HCT116 (cell line): ENCODE data around the gene NLE1. TPM values are rescaled to one million over a fixed set of nuclear protein-coding genes. Genes with fewer than 3 reads are reported as not detected.

Experiments
- ATAC-seq: fragments of 200-7000 bp; cut with Tn5 transposase; 2 replicates; pipeline ENCODE4 v1.9.1; 2020; ENCODE audit warnings: mild to moderate bottlenecking, moderate library complexity
- BruUV-seq: library from RNA; stranded (reverse); fragments of 400-500 nt; replicated peaks from 2 replicates; lab custom pipeline; 2021; lab: Mats Ljungman, UMichigan
- CTCF ChIA-PET: fragments of 300-600 bp; sonication (Branson Sonifier 250); formaldehyde crosslinking; loops from one replicate; lab custom pipeline; 2021; ENCODE audit warnings: antibody characterized with exemption; lab: Charles Lee
- POLR2A ChIA-PET: fragments of 300-600, 350-600 bp; sonication (Branson Sonifier 250); formaldehyde crosslinking; loops from one replicate; lab custom pipeline; 2021; ENCODE audit warnings: antibody characterized with exemption; lab: Charles Lee
- RAD21 ChIA-PET, 2 experiments: fragments of 300-600 bp; sonication (Branson Sonifier 250); formaldehyde crosslinking; loops; one replicate each; lab custom pipeline; 2023; ENCODE audit warnings: low total read pairs in 2 of 2; ENCODE audit not compliant: uncharacterized antibody in 2 of 2, unreplicated experiment in 2 of 2, low non-redundant PET in 1 of 2; lab: Charles Lee
- DNase-seq: peaks from one replicate; pipeline ENCODE4 v3.0.0-alpha.2; 2010; ENCODE audit warnings: low read depth, low spot score
- H2AFZ ChIP-seq: fragments of 200-600 bp; shearing (Covaris generic), sonication (generic); 2 replicates; pipeline ENCODE4 v1.6.1; 2017; ENCODE audit warnings: low read depth, mixed run types, mixed read lengths, antibody characterized with exemption, low read length; ENCODE audit not compliant: poor library complexity, severe bottlenecking
- H3K27ac ChIP-seq: 2 replicates; pipeline ENCODE4 v1.5.1; 2012; ENCODE audit warnings: low read depth, low read length
- H3K27me3 ChIP-seq: fragments of 200-600 bp; sonication (generic); 2 replicates; pipeline ENCODE4 v1.6.1; 2016; ENCODE audit warnings: mixed run types, low read length, mixed read lengths; ENCODE audit not compliant: insufficient read depth
- H3K36me3 ChIP-seq, 2 experiments: fragments of 200-500 bp in 1 of 2; fragments of 200-600 bp in 1 of 2; sonication (Bioruptor generic) in 1 of 2; sonication (generic) in 1 of 2; 2 replicates each; pipeline versions ENCODE4 v1.5.1 to v1.6.1; 2014 to 2016; ENCODE audit warnings: low read length in 2 of 2, inconsistent platforms in 1 of 2, mixed read lengths in 1 of 2, mixed run types in 1 of 2; ENCODE audit not compliant: insufficient read depth in 2 of 2, control insufficient read depth in 1 of 2
- H3K4me1 ChIP-seq, 2 experiments: fragments of 200-600 bp in 1 of 2; sonication (generic) in 1 of 2; 2 replicates each; pipeline versions ENCODE4 v1.5.1 to v1.6.1; 2012 to 2017; ENCODE audit warnings: low read length in 2 of 2, inconsistent platforms in 1 of 2, mild to moderate bottlenecking in 1 of 2, mixed read lengths in 1 of 2, mixed run types in 1 of 2, moderate library complexity in 1 of 2; ENCODE audit not compliant: insufficient read depth in 2 of 2, control insufficient read depth in 1 of 2
- H3K4me2 ChIP-seq: fragments of 200-600 bp; sonication (generic); 2 replicates; pipeline ENCODE4 v1.6.1; 2017; ENCODE audit warnings: mixed run types, low read length, mixed read lengths
- H3K4me3 ChIP-seq, 2 experiments: fragments of 200-600 bp in 1 of 2; sonication (generic) in 1 of 2; replicated peaks in 1 of 2; 2 replicates each; pipeline ENCODE4 v1.5.1; 2011 to 2016; ENCODE audit warnings: low read length in 2 of 2, control low read depth in 1 of 2, low read depth in 1 of 2, mild to moderate bottlenecking in 1 of 2, mixed read lengths in 1 of 2, mixed run types in 1 of 2
- H3K79me2 ChIP-seq: fragments of 200-600 bp; sonication (generic); 2 replicates; pipeline ENCODE4 v1.6.1; 2017; ENCODE audit warnings: mild to moderate bottlenecking, mixed run types, low read length, moderate library complexity, mixed read lengths; ENCODE audit not compliant: insufficient read depth
- H3K9ac ChIP-seq: fragments of 200-600 bp; sonication (generic); 2 replicates; pipeline ENCODE4 v1.6.1; 2016; ENCODE audit warnings: low read length, mixed read lengths
- H3K9me2 ChIP-seq: fragments of 200-600 bp; sonication (generic), shearing (Covaris generic); 2 replicates; pipeline ENCODE4 v1.6.1; 2017; ENCODE audit warnings: mixed run types, mild to moderate bottlenecking, moderate library complexity; ENCODE audit not compliant: insufficient read depth
- H3K9me3 ChIP-seq, 2 experiments: fragments of 200-500 bp in 1 of 2; fragments of 200-600 bp in 1 of 2; sonication (Bioruptor generic) in 1 of 2; sonication (generic) in 1 of 2; 2 replicates each; pipeline ENCODE4 v1.6.1; 2014 to 2017; ENCODE audit warnings: low read length in 2 of 2, mixed read lengths in 2 of 2, inconsistent platforms in 1 of 2, low read depth in 1 of 2, mild to moderate bottlenecking in 1 of 2, mixed run types in 1 of 2, moderate library complexity in 1 of 2; ENCODE audit not compliant: control insufficient read depth in 1 of 2, insufficient read depth in 1 of 2
- H4K20me1 ChIP-seq: fragments of 200-600 bp; sonication (generic), shearing (Covaris generic); 2 replicates; pipeline ENCODE4 v1.6.1; 2017; ENCODE audit warnings: mixed run types, mild to moderate bottlenecking, moderate library complexity; ENCODE audit not compliant: insufficient read depth
- ATF3 ChIP-seq: IDR thresholded peaks from 2 replicates; pipeline ENCODE4 v1.6.1; 2012
- CBX3 ChIP-seq: IDR thresholded peaks from 2 replicates; pipeline ENCODE4 v1.6.1; 2012; ENCODE audit warnings: low read depth
- EGR1 ChIP-seq: IDR thresholded peaks from 2 replicates; pipeline ENCODE4 v1.6.1; 2012; ENCODE audit warnings: low read depth
- MAX ChIP-seq: IDR thresholded peaks from 2 replicates; pipeline ENCODE4 v1.6.1; 2012
- POLR2A ChIP-seq: IDR thresholded peaks from 2 replicates; pipeline ENCODE4 v1.7.0; 2011; ENCODE audit warnings: borderline replicate concordance; ENCODE audit not compliant: insufficient read depth, insufficient read length; ENCODE audit errors: extremely low read depth
- POLR2AphosphoS5 ChIP-seq: IDR thresholded peaks from 2 replicates; pipeline ENCODE4 v1.6.1; 2011; ENCODE audit warnings: mild to moderate bottlenecking, low read depth, low read length, moderate library complexity
- REST ChIP-seq: IDR thresholded peaks from 2 replicates; pipeline ENCODE4 v1.6.1; 2012; ENCODE audit warnings: low read depth
- SIN3A ChIP-seq: IDR thresholded peaks from 2 replicates; pipeline ENCODE4 v1.6.1; 2012; ENCODE audit warnings: low read depth
- SRF ChIP-seq: IDR thresholded peaks from 2 replicates; pipeline ENCODE4 v1.6.1; 2012; ENCODE audit warnings: low read depth
- YY1 ChIP-seq: IDR thresholded peaks from 2 replicates; pipeline ENCODE4 v1.6.1; 2011; ENCODE audit warnings: low read length, low read depth, moderate library complexity, mild to moderate bottlenecking; ENCODE audit not compliant: insufficient replicate concordance; ENCODE audit errors: extremely low read depth
- intact Hi-C: fragments of 100-400 bp; cut with micrococcal nuclease; formaldehyde crosslinking; loops from 2 replicates; pipeline ENCODE4 v1.10.0; 2022
- total RNA-seq: library from RNA; stranded (reverse); gene quantifications from one replicate; pipeline ENCODE4 v1.2.1, GENCODE V29; 2021; ENCODE audit not compliant: unreplicated experiment

The NLE1 gene
- total RNA-seq, 1 experiment from 2014 or later = 55.5 TPM

GRCh38 chr17:35099908-35100307, 42.2 kb downstream of the NLE1 start:
- CTCF ChIA-PET = no interaction called here
- Histone ChIP-seq H3K79me2 (no peaks in the 10 kb centered on the region), H4K20me1 (no peaks in the 10 kb centered on the region), H3K27ac (no peak overlapping the region), H3K4me3 (no peak overlapping the region), H3K4me1 (peaks cover 10 to 11% of the 10 kb centered on the region in 2 experiments), H3K9me2 (no peaks in the 10 kb centered on the region), H3K9ac (no peak overlapping the region), H3K4me2 (no peak overlapping the region), H2AFZ (no peak overlapping the region), H3K27me3 (no peaks in the 10 kb centered on the region), H3K36me3 (peaks cover 11 to 13% of the 10 kb centered on the region in 2 experiments), H3K9me3 (no peaks in the 10 kb centered on the region)
- TF ChIP-seq ATF3 = no peak
- no peak for TF ChIP-seq SRF
- TF ChIP-seq SIN3A = no peak
- no peak for TF ChIP-seq MAX
- TF ChIP-seq REST = no peak
- no peak for TF ChIP-seq YY1
- TF ChIP-seq POLR2A = no peak
- TF ChIP-seq POLR2AphosphoS5 = no peak
- no peak for TF ChIP-seq EGR1
- TF ChIP-seq CBX3 = no peak
- RAD21 ChIA-PET = no interaction called here
- DNase-seq (no peak), ATAC-seq (no peak)
- intact Hi-C loops = no loop called here
- no TSS peak for BruUV-seq
- POLR2A ChIA-PET = no interaction called here
